SK-N-SH (cell line): ENCODE measurements around the gene PKNOX1. TPM values are rescaled to one million over a fixed set of nuclear protein-coding genes. Genes with fewer than 3 reads are reported as not detected.
"Not testable (repeated sequence)": the region's sequence is repeated elsewhere in the genome, so short reads cannot be mapped to it uniquely, and the experiment has no call there.

Experiments used
- CTCF ChIA-PET: fragments of 300-600, 350-600 bp; formaldehyde crosslinking; extraction: SDS; loops from one replicate; lab custom pipeline; 2021; lab: Yijun Ruan, JAX
- POLR2A ChIA-PET: fragments of 350-600 bp; sonication (Branson Sonifier 250); formaldehyde crosslinking; extraction: SDS; loops from one replicate; lab custom pipeline; 2020; ENCODE audit warnings: antibody characterized with exemption, inconsistent platforms; lab: Yijun Ruan, JAX
- DNase-seq: peaks from one replicate; pipeline ENCODE4 v3.0.0; 2012
- H2AFZ ChIP-seq: fragments of 200-600 bp; sonication (generic); 2 replicates; pipeline ENCODE4 v1.8.1; 2016; ENCODE audit warnings: antibody characterized with exemption, mild to moderate bottlenecking, low read depth
- H3F3A ChIP-seq: fragments of 200-600 bp; sonication (generic); replicated peaks from 2 replicates; pipeline ENCODE3; 2016; ENCODE audit warnings: antibody characterized with exemption, mild to moderate bottlenecking; ENCODE audit not compliant: insufficient read depth
- H3K27ac ChIP-seq, 2 experiments: fragments of 200-500 bp in 1 of 2; fragments of 200-600 bp in 1 of 2; sonication (Bioruptor generic) in 1 of 2; sonication (generic), shearing (Covaris generic) in 1 of 2; 2 replicates each; pipeline versions ENCODE4 v1.5.1 to v1.6.1; 2014 to 2016; ENCODE audit warnings: low read depth in 2 of 2, inconsistent platforms in 1 of 2, low read length in 1 of 2, mild to moderate bottlenecking in 1 of 2, mixed read lengths in 1 of 2
- H3K27me3 ChIP-seq: fragments of 200-600 bp; sonication (generic), shearing (Covaris generic); 2 replicates; pipeline ENCODE4 v1.6.1; 2016; ENCODE audit warnings: mixed run types; ENCODE audit not compliant: insufficient read depth
- H3K36me3 ChIP-seq, 2 experiments: fragments of 200-500 bp in 1 of 2; fragments of 200-600 bp in 1 of 2; sonication (Bioruptor generic) in 1 of 2; sonication (generic) in 1 of 2; replicated peaks in 1 of 2; 2 replicates each; pipeline versions ENCODE3 to v1.5.1; 2014 to 2016; ENCODE audit warnings: low read length in 1 of 2, mild to moderate bottlenecking in 1 of 2; ENCODE audit not compliant: insufficient read depth in 2 of 2, control insufficient read depth in 1 of 2
- H3K4me1 ChIP-seq, 2 experiments: fragments of 200-500 bp in 1 of 2; fragments of 200-600 bp in 1 of 2; sonication (Bioruptor generic) in 1 of 2; sonication (generic), shearing (Covaris generic) in 1 of 2; 2 replicates each; pipeline versions ENCODE4 v1.5.1 to v1.6.1; 2014 to 2016; ENCODE audit warnings: low read depth in 1 of 2, low read length in 1 of 2, mixed run types in 1 of 2; ENCODE audit not compliant: insufficient read depth in 2 of 2, control insufficient read depth in 1 of 2
- H3K4me2 ChIP-seq: fragments of 200-600 bp; sonication (generic), shearing (Covaris generic); 2 replicates; pipeline ENCODE4 v1.6.1; 2017; ENCODE audit warnings: mixed run types
- H3K4me3 ChIP-seq, 2 experiments: fragments of 200-500 bp in 1 of 2; fragments of 200-600 bp in 1 of 2; sonication (Bioruptor generic) in 1 of 2; sonication (generic), shearing (Covaris generic) in 1 of 2; 2 replicates each; pipeline versions ENCODE4 v1.5.1 to v1.8.1; 2014 to 2016; ENCODE audit warnings: low read depth in 2 of 2, inconsistent platforms in 1 of 2, low read length in 1 of 2, mild to moderate bottlenecking in 1 of 2, mixed read lengths in 1 of 2, moderate library complexity in 1 of 2
- H3K79me2 ChIP-seq: fragments of 200-600 bp; sonication (generic); 2 replicates; pipeline ENCODE4 v1.8.1; 2017; ENCODE audit warnings: mild to moderate bottlenecking; ENCODE audit not compliant: insufficient read depth
- H3K9ac ChIP-seq: fragments of 200-600 bp; sonication (generic); 2 replicates; pipeline ENCODE4 v1.6.1; 2017; ENCODE audit warnings: mixed run types
- H3K9me2 ChIP-seq: fragments of 200-600 bp; sonication (generic); 2 replicates; pipeline ENCODE4 v1.6.1; 2017; ENCODE audit warnings: mixed run types
- H3K9me3 ChIP-seq: fragments of 200-600 bp; sonication (generic); 2 replicates; pipeline ENCODE4 v1.6.1; 2017; ENCODE audit warnings: mixed run types, mild to moderate bottlenecking, moderate library complexity
- H4K20me1 ChIP-seq: fragments of 200-600 bp; sonication (generic); 2 replicates; pipeline ENCODE4 v1.6.1; 2017; ENCODE audit warnings: mild to moderate bottlenecking, mixed run types; ENCODE audit not compliant: insufficient read depth
- WGBS: methylation state at CpG from one replicate; pipeline ENCODE4 v1.1.6; 2017; ENCODE audit warnings: low lambda C conversion rate; 5-methylcytosine and 5-hydroxymethylcytosine counted together
- polyA plus RNA-seq, 3 experiments: library from polyadenylated mRNA; depleted of rRNA; stranded (reverse); fragments of >200 nt; gene quantifications; 2 replicates each; pipeline ENCODE4 v1.2.3, GENCODE V29; 2012

Gene PKNOX1
- polyA plus RNA-seq, 1 of the 3 experiments (the other 2 are of a cell fraction) = 21.7 TPM

- POLR2A ChIA-PET, H3K9me2 ChIP-seq, H3K4me2 ChIP-seq, H3K4me3 ChIP-seq, DNase-seq, H3K9me3 ChIP-seq, H3K36me3 ChIP-seq, CTCF ChIA-PET, H3K27ac ChIP-seq, H4K20me1 ChIP-seq, H3F3A ChIP-seq, H3K9ac ChIP-seq, H3K27me3 ChIP-seq, H3K79me2 ChIP-seq, H3K4me1 ChIP-seq, H2AFZ ChIP-seq: not testable (repeated sequence)
- 75% methylated on average over 2 of the region's 14 CpGs for WGBS
These were observed 68.9 kb downstream of the PKNOX1 start for GRCh38 chr21:43043291-43043690.

- H3K4me1 ChIP-seq, H3K9me2 ChIP-seq, H2AFZ ChIP-seq, H3K9me3 ChIP-seq, H3K79me2 ChIP-seq, H3K36me3 ChIP-seq, H3K4me3 ChIP-seq, POLR2A ChIA-PET, H4K20me1 ChIP-seq, H3K27ac ChIP-seq, H3F3A ChIP-seq, H3K9ac ChIP-seq, H3K4me2 ChIP-seq, CTCF ChIA-PET, H3K27me3 ChIP-seq, DNase-seq: not testable (repeated sequence)
- WGBS = no CpG with 5 or more reads among the region's 14 CpGs
These were observed 70.2 kb downstream of the PKNOX1 start for GRCh38 chr21:43044547-43044946.

- H3K27me3 ChIP-seq, H3K4me3 ChIP-seq, H3F3A ChIP-seq, H3K4me1 ChIP-seq, DNase-seq, POLR2A ChIA-PET, H3K9ac ChIP-seq, H3K36me3 ChIP-seq, H3K9me3 ChIP-seq, H3K4me2 ChIP-seq, H4K20me1 ChIP-seq, H3K79me2 ChIP-seq, H3K27ac ChIP-seq, H3K9me2 ChIP-seq, CTCF ChIA-PET, H2AFZ ChIP-seq: not testable (repeated sequence)
- WGBS = no CpG with 5 or more reads among the region's 17 CpGs
These were observed 71.0 kb downstream of the PKNOX1 start for GRCh38 chr21:43045165-43045875.

GRCh38 chr21:43045876-43046821 lies 71.8 kb downstream of the PKNOX1 start:
- H3K9me3 ChIP-seq, H3K9me2 ChIP-seq, H3K4me1 ChIP-seq, H3F3A ChIP-seq, H3K9ac ChIP-seq, H3K4me2 ChIP-seq, DNase-seq, H3K27ac ChIP-seq, CTCF ChIA-PET, H3K36me3 ChIP-seq, H3K4me3 ChIP-seq, H3K79me2 ChIP-seq, H2AFZ ChIP-seq, POLR2A ChIA-PET, H4K20me1 ChIP-seq, H3K27me3 ChIP-seq: not testable (repeated sequence)
- WGBS = 62% methylated on average over 6 of the region's 21 CpGs

- H3K9ac ChIP-seq, POLR2A ChIA-PET, H2AFZ ChIP-seq, H3K36me3 ChIP-seq, H3K27me3 ChIP-seq, H3F3A ChIP-seq, H3K79me2 ChIP-seq, H3K27ac ChIP-seq, DNase-seq, CTCF ChIA-PET, H3K9me2 ChIP-seq, H3K4me1 ChIP-seq, H3K4me3 ChIP-seq, H3K4me2 ChIP-seq, H3K9me3 ChIP-seq, H4K20me1 ChIP-seq: not testable (repeated sequence)
- no CpG with 5 or more reads among the region's 13 CpGs for WGBS
These were observed 78.8 kb downstream of the PKNOX1 start for GRCh38 chr21:43053112-43053511.

GRCh38 chr21:43062955-43063664 lies 88.7 kb downstream of the PKNOX1 start:
- H3K9me3 ChIP-seq, CTCF ChIA-PET, H3K27ac ChIP-seq, H3F3A ChIP-seq, H3K9ac ChIP-seq, H3K27me3 ChIP-seq, H3K9me2 ChIP-seq, POLR2A ChIA-PET, H2AFZ ChIP-seq, H3K4me3 ChIP-seq, H4K20me1 ChIP-seq, H3K79me2 ChIP-seq, H3K4me2 ChIP-seq, H3K4me1 ChIP-seq, H3K36me3 ChIP-seq, DNase-seq: not testable (repeated sequence)
- WGBS = no CpG with 5 or more reads among the region's 28 CpGs
